HG03097 (cell line): ENCODE data around the gene OGA.

Source experiments
- ATAC-seq: cut with Tn5 transposase; IDR thresholded peaks from one replicate; pipeline ENCODE4 v1.9.1; 2021; ENCODE audit not compliant: unreplicated experiment, low FRiP score

The OGA gene

DNA sequence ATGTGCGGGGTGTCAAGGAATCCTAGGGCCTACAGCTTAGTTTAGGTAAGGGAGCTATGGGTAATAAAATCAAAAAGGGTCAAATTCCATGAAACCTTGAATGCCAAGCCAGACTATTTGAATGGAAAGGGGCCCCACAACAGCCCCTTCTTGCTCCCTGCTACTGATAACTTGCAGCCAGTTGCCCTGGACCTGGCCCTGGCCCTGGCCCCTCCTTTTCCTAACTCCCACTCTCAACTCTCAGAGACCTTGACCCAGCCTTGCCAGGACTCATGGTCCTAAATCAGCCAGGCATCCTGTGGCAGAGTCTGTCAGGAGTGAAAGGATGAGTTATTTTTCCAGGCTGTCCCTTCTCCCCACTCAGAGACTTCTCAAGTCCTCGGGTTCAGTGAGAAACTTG lies 19.5 kb upstream of the OGA start:
- no peak for ATAC-seq

DNA sequence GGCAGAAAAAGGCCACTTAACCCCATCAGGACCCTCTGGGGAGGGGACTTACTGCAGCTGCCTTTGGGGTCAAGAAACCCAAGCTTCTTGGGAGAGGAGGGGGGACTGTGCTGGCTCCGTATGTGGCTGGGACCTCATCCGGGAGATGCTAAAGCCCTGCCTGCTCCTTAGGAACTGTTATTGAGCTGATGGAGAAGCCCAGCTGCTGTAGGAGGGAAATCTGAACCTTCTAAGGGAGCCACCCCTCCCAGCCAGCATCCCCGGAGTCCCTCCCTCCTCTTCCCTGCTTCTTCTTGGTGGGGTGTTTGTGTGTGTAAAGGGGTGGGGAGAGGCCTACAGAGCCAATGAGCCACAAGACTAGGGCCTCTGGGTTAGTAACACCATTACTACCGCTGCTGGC lies 17.1 kb upstream of the OGA start:
- ATAC-seq, result no peak

DNA sequence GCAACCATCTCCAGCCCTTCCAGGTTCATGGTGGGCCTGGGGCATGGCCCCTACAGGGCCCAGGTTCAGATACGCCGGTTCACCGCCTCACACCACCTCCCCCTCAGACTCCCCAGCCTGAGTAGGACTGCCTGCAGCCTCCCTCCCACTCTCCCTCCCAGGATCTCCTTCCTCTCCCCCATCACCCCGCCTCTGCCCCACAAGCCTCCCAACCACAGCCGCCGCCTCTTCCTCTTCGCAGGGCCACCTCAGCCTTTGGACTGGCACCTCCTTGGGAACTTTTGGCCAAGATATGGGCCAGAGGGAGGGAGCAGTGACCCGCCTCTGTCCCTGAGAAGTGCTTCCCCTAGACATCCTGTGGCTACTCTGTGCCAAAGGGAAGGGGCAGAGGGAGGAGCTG lies 16.1 kb upstream of the OGA start:
- no peak for ATAC-seq

DNA sequence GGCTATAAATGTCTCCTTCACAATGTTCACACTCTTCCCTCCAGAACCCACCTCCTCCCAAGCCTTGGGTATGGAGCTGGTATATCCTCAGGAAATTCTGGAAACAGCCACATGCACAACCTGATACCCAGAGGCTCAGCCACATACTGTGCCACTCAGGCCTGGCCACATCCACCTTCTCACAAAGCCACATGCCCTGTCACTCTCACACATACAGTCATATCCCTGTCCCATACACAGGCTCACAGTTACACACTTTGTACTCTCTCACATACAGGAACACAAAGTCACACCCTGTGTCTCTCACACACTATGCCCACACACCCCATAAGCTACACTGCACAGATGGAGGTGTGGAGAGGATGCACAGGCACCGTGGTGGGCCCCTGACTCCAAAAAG lies 15.2 kb upstream of the OGA start:
- no peak for ATAC-seq

DNA sequence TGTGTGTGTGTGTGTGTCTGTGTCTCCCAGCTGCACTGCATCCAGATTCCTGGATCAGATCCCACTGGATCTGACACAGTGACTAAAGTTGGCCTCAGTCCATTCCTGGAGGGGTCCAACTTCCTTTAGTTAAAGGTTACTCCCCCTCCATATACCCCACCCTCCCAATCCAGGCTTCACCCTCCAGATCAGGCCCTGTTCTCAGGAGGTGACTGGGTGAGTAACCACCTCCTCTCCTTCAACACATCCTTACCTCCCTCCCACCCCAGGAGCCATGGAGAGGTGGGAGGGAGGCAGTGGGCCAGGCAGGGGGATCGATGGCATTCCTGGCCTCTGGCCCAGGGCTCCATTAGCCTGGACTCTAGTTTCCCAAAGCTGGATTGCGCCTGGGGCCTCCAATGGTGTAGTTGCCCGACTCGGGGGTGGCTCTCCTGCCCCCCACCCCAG lies 14.1 kb upstream of the OGA start:
- ATAC-seq, result no peak

DNA sequence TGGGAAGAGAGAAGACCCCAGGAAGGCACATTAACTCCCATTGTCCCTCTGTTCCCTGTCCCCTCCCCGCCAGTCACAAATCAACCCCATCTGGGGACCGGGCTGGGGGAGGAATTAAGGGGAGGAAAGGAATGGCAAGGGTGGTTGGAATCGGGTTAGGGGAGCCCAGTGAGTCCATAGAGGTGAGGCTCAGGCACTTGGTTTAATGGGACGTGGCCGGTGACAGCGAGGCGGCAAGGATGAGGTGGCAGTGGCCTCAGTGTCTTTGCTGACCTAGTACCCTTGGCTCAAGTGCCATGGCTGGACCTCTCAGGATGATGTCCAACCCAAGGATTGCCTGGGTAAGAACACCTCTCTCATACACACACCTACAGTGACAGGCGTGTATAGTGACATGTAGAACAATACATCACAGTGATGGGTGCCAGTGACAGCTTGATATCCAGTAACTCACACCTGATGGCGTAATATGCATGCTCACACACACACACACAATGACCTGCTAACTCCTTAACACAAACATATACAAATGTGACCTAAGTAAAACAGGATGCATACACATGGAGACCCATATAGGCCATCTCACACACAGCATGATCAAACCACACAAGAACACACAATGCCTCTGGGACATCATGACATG lies 13.0 kb upstream of the OGA start:
- no peak for ATAC-seq

DNA sequence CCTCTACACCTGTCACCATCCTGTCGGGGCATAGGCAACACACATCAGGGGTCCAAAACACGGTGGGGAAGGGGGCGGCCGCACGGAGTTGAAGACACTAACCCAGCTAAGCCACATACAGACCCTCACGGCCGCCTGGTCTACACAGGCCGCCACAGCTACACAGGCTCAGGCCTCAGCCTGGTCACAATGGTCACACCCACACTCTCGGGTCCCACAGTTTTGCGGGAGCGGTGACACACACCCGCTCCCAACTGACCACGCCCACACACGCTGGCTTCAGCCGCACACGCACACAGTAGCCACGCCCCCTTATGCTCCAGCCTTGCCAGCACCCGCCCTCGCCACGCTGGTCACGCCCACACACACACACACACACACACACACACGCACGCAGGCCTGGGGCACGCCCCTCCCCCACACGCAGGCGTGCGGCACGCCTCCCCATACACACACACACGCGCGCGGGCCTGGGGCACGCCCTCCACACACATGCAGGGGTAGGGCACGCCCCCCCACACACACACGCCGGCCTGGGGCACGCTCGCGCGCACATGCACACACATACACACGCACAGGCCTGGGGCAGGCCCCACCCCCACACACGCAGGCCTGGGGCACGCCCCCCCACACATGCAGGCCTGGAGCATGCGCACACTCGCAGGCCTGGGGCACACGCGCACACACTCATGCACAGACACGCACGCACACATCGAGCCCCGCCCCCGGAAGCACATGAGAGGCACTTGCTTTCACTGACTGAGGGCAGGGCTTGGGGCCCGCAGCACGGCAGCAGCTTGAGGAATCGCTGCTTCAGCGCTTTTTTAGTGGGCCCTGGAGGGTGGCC lies 12.3 kb upstream of the OGA start:
- peak; percentile 45 for ATAC-seq

DNA sequence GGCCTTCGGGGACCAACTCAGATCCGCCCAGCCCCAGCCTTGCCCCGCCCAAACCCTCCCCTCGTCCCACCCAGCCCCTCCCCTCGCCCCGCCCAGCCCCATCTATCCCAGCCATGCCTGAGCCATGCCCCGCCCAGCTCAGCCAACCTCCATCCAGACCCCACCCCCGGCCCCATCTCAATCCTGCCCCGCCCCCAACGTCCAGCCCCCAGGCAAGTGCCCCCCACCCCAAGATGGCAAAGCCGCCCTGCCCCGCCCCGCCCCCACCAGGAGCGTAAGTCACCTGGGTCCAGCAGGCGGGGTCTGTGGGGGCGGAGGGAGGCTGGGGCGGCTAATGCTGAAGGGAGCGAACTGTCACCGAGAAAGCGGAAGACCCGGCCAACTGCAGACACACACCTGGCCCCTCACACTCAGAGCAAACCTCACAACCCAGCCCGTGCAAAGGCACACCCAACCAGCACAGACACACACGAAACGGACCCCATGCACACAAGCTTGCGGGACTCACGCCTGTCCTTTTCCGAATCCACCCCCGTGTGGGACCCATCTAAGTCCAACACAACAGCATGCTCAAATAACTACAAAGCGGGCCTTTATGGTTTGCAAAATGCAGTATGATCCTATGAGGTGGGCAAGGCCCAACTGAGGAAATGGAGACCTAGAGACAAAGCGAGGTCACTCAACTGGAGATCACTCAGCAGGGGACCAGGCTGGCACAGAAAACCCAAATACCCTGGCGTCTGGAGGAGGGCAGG lies 11.5 kb upstream of the OGA start:
- ATAC-seq, result peak; percentile 15

DNA sequence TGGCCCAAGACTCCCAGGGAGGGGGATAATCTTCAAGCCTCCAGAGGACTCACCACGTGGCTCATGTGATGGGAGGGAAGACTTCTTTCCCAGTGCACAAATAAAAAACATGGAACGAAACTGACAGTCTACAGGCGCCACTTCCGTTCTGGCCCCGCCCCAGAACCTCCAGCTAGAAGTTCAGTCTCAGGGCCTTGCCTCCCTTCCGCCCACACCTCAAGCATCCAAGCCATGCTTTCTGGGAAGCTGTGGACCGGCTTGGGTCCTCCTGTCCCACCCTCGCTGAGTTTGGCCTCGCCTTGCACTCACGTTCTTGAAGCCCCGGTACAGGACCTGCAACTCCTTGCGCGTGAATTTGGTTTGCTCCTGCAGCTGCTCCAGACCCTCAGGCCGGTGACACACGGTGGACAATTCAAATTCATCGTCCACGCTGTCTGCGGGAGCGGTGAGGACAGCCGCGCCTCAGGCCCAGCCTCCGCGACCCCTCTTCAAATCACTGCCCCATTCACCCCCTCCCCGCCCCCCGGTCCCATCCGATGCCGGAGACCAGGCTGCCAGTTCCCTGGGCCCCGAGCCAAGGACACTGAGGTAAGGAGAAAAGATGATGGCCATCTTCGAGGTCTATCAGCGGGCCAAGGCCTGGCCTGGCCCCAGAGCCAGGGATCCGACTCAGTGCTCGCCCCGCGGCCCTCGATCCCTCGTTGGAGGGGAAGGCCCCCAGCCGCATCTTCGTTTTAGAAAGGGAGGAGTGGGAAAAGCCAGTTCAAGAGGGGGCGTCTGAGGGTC lies 10.7 kb upstream of the OGA start:
- ATAC-seq, result no peak

DNA sequence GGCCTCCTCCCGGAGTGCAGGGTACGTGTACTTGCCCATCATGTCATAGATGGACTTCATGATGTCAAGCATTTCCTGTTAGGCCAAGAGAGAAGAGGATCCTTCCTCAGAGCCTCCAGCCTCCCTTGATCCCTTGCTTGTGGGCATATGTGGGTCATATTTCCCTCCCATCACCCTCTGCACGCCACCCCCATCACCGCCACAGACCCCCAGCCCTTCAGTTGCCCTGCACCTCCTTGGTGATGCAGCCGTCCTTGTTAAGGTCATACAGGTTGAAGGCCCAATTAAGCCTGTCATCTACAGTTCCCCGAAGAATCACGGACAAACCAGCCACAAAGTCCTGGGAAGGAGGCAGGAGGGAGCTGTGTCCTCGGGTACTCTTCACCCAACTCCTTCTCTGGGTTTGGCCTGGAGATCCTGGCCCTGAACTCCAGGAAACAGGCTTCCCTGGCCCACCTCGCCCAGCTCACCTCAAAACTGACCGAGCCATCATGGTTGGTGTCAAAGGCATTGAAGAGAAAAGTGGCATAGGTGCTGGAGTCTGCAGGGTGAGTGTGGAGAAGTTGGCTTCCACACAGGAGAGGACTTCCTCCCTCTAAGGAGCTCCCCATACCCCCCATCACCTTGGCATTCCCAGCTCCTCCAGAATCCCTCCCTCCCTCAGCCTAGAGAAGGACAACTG lies 9.8 kb upstream of the OGA start:
- ATAC-seq, result no peak

DNA sequence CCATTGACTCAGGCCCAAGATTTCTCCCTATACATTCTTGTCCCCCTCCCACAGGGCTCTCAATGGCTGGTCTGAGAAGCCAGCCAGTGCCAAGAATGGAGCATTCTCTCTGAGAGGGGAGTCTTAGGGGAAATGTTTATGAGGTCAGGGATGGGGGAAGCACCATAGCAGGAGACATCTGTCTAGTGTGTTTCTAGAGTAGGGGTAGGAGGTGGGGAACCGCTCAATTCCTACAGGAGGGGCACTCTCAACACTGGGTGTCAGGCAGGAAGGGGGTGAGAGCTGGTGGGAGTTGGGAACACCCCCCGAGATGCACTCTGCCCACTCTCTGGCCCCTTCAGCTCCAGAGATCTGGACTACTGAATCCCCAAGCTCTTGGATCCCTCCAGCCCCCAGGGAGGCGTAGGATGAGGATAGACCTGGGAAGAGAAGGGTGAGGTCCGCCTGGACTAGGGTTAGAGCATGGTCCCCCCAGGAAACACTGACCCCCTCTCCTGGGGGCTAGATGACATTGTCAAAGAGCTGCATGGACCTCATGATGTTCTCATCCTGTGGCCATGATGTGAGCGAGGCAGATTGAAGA lies 8.7 kb upstream of the OGA start:
- no peak for ATAC-seq

DNA sequence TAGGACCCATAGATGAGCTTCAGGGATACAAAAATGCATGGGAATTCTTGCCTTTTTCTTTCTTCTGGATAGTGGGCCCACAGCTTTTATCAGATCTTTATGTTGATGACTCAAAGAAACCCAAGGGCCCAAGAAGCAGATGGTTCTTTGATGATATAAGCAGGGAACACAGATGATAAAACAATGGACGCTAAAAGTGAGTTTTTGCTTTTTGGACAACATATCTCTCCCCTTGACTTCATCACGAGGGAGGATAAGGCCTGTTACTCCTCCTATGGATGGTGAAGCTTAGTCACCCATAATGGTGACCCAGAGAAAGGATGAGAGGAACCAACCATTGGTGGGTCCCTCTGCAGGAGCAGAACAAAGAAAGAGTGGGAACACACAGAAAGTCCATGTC lies 6.5 kb upstream of the OGA start:
- ATAC-seq, result no peak

DNA sequence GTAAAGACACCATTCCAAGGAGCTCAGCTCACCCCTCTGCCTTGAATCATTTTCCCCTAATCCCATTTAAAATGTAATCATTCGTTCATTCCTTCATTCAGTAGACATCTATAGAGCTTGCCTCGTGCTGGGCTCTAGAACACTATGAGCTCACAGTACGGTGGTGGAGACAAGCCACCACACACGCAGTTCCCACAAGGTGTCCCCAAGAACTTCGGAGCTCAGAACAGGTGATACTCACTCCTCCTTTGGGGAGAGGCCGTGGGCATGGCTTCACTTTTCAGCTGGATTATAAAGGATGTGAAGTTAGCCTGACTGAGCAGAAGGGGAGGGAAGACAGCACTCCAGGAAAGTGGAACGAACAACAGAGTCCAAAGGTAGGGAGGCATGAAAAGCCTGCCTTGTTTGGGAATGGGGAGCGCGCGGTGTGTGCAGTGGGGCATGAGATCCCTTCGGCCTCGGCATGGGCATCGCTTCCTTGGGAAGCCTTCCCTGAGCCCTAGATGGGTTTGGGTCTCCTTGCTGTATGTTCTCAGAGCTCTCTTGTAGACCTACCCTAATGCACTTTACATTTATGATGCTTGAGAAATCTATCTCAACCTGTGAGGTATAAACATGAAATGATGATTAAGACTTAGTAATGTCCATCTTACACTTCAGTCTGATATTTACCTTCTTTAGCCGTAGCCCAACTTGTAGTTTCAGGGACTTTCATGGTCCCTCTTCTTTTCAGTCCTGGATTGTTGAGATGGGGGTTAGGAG lies 809 bp upstream of the OGA start:
- peak; percentile 6 for ATAC-seq

DNA sequence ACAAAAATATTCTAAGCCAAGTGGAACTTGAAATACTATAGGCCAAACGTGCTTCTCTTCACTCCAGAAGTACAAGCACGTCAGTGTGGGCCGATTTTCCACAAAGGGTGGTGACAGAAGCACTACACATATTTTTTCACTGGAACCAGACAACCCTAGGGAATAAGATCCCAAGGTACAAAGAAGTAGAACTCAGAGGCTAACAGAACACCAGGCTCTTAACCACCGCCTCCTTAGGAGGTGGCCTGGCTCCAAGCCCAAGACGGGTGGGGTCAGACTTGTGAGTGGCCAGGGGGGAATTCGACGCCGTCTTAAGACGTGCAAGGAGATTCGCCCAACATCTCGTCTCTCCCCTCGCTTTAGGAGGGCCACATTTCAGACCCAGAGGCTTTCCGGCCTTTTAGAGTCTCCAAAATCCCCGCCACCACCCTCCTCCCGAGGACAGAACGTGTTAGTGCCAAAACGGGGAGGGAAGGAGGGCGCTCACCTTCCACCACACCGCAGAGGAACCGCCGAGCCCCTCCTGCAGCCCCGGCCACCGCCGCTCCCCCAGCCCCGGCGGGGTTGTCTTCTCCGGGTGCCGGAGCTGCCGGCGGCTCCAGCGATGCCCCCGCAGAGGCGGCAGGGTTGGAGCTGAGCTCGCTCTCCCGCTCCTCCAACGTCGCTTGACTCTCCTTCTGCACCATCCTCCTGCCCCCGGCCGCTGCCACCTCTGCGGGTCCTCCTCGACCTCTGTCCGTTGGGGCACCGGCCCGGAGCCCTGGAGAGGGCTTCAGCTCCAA lies 716 bp downstream of the OGA start:
- peak; percentile 2 for ATAC-seq

DNA sequence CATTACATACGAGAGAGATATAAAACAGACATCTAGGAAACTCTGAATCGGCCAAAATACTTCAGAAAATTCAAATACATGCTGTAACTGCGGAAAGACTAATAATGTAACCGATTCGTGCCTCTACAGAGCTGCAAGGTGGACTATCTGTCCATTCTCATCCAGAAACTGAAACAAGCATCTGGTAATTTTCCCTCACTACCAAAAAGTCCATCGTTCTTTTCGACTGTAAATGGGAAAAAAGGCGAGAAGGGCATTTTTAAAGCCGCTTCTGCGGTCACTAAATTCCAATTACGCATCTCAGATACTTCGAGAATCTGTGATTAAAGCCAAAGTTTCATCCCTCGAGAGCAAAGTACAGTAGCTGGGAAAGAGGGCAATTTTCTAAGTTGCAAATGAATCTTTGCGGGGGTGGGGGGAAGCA lies 1.3 kb downstream of the OGA start:
- ATAC-seq, result no peak

DNA sequence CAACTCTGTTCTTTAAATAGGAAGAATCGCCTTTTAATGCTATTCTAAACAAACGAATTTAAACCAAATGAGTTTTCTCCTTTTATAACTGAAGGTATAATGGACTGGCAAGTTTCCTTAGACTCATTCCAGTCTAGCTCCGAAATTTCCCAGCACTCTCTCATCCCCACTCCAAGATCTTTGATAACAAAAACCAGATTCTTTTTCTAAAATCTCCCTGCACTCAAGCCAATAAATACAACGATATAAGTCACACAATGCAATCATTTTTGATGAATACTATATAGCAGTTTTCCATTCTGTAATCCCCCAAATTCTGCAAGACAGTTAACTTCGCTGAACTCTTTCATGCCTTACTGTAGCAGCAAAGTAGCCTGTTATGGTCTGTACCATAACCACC lies 1.9 kb downstream of the OGA start:
- no peak for ATAC-seq

DNA sequence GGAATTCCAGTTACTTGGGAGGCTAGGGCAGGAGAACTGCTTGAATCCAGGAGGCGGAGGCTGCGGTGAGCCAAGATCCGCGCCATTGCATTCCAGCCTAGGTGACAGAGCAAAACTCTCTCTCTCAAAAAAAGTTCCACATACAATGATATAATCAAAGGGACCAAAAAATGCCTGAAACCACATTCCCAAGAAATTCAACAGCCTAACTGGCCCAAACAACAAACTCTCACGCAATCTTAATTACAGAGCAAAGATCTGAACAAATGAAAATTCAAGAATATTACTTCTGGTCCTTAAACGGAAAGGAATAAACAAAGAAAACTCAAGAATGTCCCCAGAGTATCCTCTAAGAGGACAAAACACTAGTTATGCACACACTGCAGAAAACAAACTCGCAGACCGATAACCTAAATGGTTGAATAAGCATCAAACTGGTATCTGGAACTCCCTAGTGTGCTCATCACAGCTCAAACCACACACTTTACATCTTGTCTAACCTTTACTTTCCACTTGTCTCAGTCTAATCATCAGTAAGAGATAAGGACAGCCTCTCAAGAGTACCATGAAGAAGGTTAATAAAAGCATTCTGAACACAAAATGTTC lies 3.7 kb downstream of the OGA start:
- ATAC-seq, result no peak

DNA sequence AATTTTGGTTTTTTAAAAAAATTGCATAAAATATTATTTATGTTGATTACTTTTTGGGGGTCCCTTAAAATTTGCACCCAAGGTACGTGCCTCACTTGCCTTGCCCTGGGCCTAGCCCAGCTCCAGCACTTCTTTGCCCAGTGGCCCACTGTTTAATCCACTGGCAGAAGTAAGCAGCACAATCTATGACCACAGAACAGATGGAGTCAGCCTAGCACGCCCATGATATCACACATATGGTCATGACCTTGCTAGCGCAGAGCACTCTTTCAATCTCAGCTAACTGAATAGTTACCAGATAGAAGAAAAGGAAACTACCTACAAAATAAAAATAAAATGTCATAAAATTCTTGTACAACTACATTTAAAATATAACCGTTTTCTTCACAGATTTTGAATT lies 5.6 kb downstream of the OGA start:
- ATAC-seq, result no peak
